Chondrocyte (in vitro differentiated cells): Measurements from ENCODE around the gene TTC39C. TPM values are rescaled to one million over a fixed set of nuclear protein-coding genes. Genes with fewer than 3 reads are reported as not detected.

ENCODE experiments used
- DNase-seq: peaks from one replicate; pipeline ENCODE4 v3.0.0; 2021; ENCODE audit warnings: mixed read lengths, low spot score
- H3K27ac Mint-ChIP-seq: one replicate; pipeline ENCODE4 v1.8.0; 2021; ENCODE audit warnings: mild to moderate bottlenecking, moderate library complexity, mixed read lengths; ENCODE audit not compliant: unreplicated experiment
- H3K27me3 Mint-ChIP-seq: 2 replicates; pipeline ENCODE4 v1.8.0; 2021; ENCODE audit warnings: low read depth, mixed read lengths
- H3K36me3 Mint-ChIP-seq: 2 replicates; pipeline ENCODE4 v1.8.0; 2021; ENCODE audit warnings: low read depth, mixed read lengths
- H3K4me1 Mint-ChIP-seq: 2 replicates; pipeline ENCODE4 v1.8.0; 2021; ENCODE audit warnings: low read depth, mild to moderate bottlenecking, mixed read lengths
- H3K4me3 Mint-ChIP-seq: one replicate; pipeline ENCODE4 v1.8.0; 2021; ENCODE audit warnings: mild to moderate bottlenecking, moderate library complexity, mixed read lengths; ENCODE audit not compliant: unreplicated experiment
- H3K9me3 Mint-ChIP-seq: 2 replicates; pipeline ENCODE4 v1.8.0; 2021; ENCODE audit warnings: low read depth, mixed read lengths
- CTCF ChIP-seq: fragments of 200-600 bp; sonication (generic); IDR thresholded peaks from 2 replicates; pipeline ENCODE4 v1.5.0; 2021; ENCODE audit warnings: antibody characterized with exemption, mild to moderate bottlenecking, moderate library complexity
- total RNA-seq: library from RNA; stranded (reverse); gene quantifications from 3 replicates; pipeline ENCODE4 v1.2.1, GENCODE V29; 2021

TTC39C gene
- total RNA-seq, 1 donor from 2014 or later, result 11.2 TPM

- Mint-ChIP-seq H3K36me3 (no peaks in the 10 kb centered on the region), H3K4me1 (peaks cover 12% of the 10 kb centered on the region), H3K27ac (peak overlapping the region; percentile 6), H3K4me3 (no peak overlapping the region), H3K27me3 (peaks cover 4% of the 10 kb centered on the region), H3K9me3 (no peaks in the 10 kb centered on the region)
- no peak for DNase-seq
- TF ChIP-seq CTCF, result no peak
Observed at GRCh38 chr18:23983112-23983511, 31.4 kb upstream of the TTC39C start.

GRCh38 chr18:23986600-23987359, 27.8 kb upstream of the TTC39C start:
- no peaks in the 10 kb centered on the region for H3K36me3 Mint-ChIP-seq
- DNase-seq, result no peak
- no peak for TF ChIP-seq CTCF
- no peak overlapping the region for H3K4me3 Mint-ChIP-seq
- peaks cover 7% of the 10 kb centered on the region for H3K27me3 Mint-ChIP-seq
- peaks cover 12% of the 10 kb centered on the region for H3K4me1 Mint-ChIP-seq
- no peak overlapping the region for H3K27ac Mint-ChIP-seq
- H3K9me3 Mint-ChIP-seq, result no peaks in the 10 kb centered on the region

- no peak for TF ChIP-seq CTCF
- H3K4me1 Mint-ChIP-seq, result peaks cover 7% of the 10 kb centered on the region
- peaks cover 5% of the 10 kb centered on the region for H3K27me3 Mint-ChIP-seq
- no peak overlapping the region for H3K4me3 Mint-ChIP-seq
- H3K9me3 Mint-ChIP-seq, result no peaks in the 10 kb centered on the region
- H3K27ac Mint-ChIP-seq, result no peak overlapping the region
- H3K36me3 Mint-ChIP-seq, result no peaks in the 10 kb centered on the region
- DNase-seq, result no peak
Observed at GRCh38 chr18:23990474-23991410, 23.8 kb upstream of the TTC39C start.

- Mint-ChIP-seq H3K9me3 (no peaks in the 10 kb centered on the region), H3K4me3 (no peak overlapping the region), H3K4me1 (peaks cover 7% of the 10 kb centered on the region), H3K36me3 (no peaks in the 10 kb centered on the region), H3K27ac (peak overlapping the region; percentile 12), H3K27me3 (peaks cover 5% of the 10 kb centered on the region)
- no peak for TF ChIP-seq CTCF
- DNase-seq, result no peak
Observed at GRCh38 chr18:23992089-23992940, 22.2 kb upstream of the TTC39C start.

- no peak for TF ChIP-seq CTCF
- no peak for DNase-seq
- H3K9me3 Mint-ChIP-seq, result no peaks in the 10 kb centered on the region
- H3K27me3 Mint-ChIP-seq, result peaks cover 5% of the 10 kb centered on the region
- H3K4me1 Mint-ChIP-seq, result peaks cover 7% of the 10 kb centered on the region
- no peak overlapping the region for H3K4me3 Mint-ChIP-seq
- H3K27ac Mint-ChIP-seq, result no peak overlapping the region
- no peaks in the 10 kb centered on the region for H3K36me3 Mint-ChIP-seq
Observed at GRCh38 chr18:23992941-23993280, 21.6 kb upstream of the TTC39C start.
